ENCODE data around the gene NSRP1. TPM values are rescaled to one million over a fixed set of nuclear protein-coding genes. Genes with fewer than 3 reads are reported as not detected.

Gene NSRP1
- total and polyA plus RNA-seq, 10 of the 15 experiments (the other 5 are each of a cell fraction or from before 2014, with no cell fraction given): 12.5 to 69.7 (median 37.8) TPM

- no peak for TF ChIP-seq E2F4 (IDR thresholded peaks at IDR 0.05; ENCODE audit: low read depth, low read length)
These were observed 49.3 kb downstream of the NSRP1 start (continued) for GRCh38 chr17:30165960-30166359.

- peaks cover 33% of the 10 kb centered on the region for H3K4me1 ChIP-seq (ENCODE audit: control insufficient read depth, insufficient read depth, low read length)
- ChIA-PET SMC1A (ENCODE audit: uncharacterized antibody, unreplicated experiment) (interaction anchor here (1.3 to 2.2 kb wide), 3 partner anchors 9 to 66 kb away, joined by 3 to 6 read pairs (median 4); no protein-coding TSS in a partner anchor), POLR2A (interaction anchor here (0.6 kb wide), 1 partner anchor 65 kb away, joined by 3 read pairs; no protein-coding TSS in a partner anchor), CTCF (no interaction called here), RAD21 (ENCODE audit: unreplicated experiment) (interaction anchor here (1.2 to 2.1 kb wide), 3 partner anchors 45 to 239 kb away, joined by 3 to 5 read pairs (median 4); no protein-coding TSS in a partner anchor)
- H3K4me3 ChIP-seq: no peak overlapping the region
- no peak for ATAC-seq
- H3K27ac ChIP-seq (ENCODE audit: control insufficient read depth, insufficient read depth): no peak overlapping the region
- H3K27me3 ChIP-seq (replicated peaks in 1 of 2; ENCODE audit: control insufficient read depth in 2 of 2, insufficient read depth in 2 of 2, low read length in 1 of 2): no peaks in the 10 kb centered on the region
- no peaks in the 10 kb centered on the region for H3K9me3 ChIP-seq (replicated peaks; ENCODE audit: control insufficient read depth, insufficient read depth, low read length)
- peaks cover 3% of the 10 kb centered on the region for H3K79me2 ChIP-seq (ENCODE audit: control insufficient read depth, insufficient read depth, low read length)
- intact Hi-C loops (cut with micrococcal nuclease; ENCODE audit: unreplicated experiment): loop anchor here (5.0 to 10.0 kb wide), 2 partner anchors 48 to 434 kb away; no protein-coding TSS in a partner anchor
- no TSS peak for BruUV-seq (replicated peaks)
- TF ChIP-seq CTCF (IDR thresholded peaks at IDR 0.05 in 2 of 3, conservative IDR thresholded peaks at IDR 0.05 in 1 of 3; ENCODE audit: control insufficient read depth in 2 of 3, extremely low read depth in 1 of 3, insufficient read depth in 1 of 3, low read depth in 3 of 3, low read length in 3 of 3) (no peak), RAD51 (IDR thresholded peaks at IDR 0.05) (no peak), MXI1 (IDR thresholded peaks at IDR 0.05; ENCODE audit: low read depth, low read length) (no peak), FOXM1 (IDR thresholded peaks at IDR 0.05; ENCODE audit: low read depth, low read length) (no peak), ZNF384 (IDR thresholded peaks at IDR 0.05; ENCODE audit: borderline replicate concordance, low read depth, low read length) (no peak), RFX5 (IDR thresholded peaks at IDR 0.05; ENCODE audit: low read depth, low read length) (no peak), CHD2 (IDR thresholded peaks at IDR 0.05; ENCODE audit: borderline replicate concordance, low read depth, low read length) (no peak), SMC3 (IDR thresholded peaks at IDR 0.05; ENCODE audit: borderline replicate concordance, low read length) (no peak), ZNF274 (IDR thresholded peaks at IDR 0.05; ENCODE audit: insufficient read depth, insufficient read length) (no peak)
- FAIRE-seq: no peak
- H4K20me1 ChIP-seq (ENCODE audit: control insufficient read depth, insufficient read depth): no peaks in the 10 kb centered on the region
- H2AFZ ChIP-seq (ENCODE audit: control insufficient read depth, low read depth, low read length): no peak overlapping the region
- DNase-seq (ENCODE audit: low read depth, low spot score): no peak
- H3K4me2 ChIP-seq (ENCODE audit: control insufficient read depth, insufficient read depth): no peak overlapping the region
- H3K36me3 ChIP-seq (ENCODE audit: control insufficient read depth in 2 of 2, insufficient read depth in 2 of 2, low read length in 1 of 2): peaks cover 0 to 14% of the 10 kb centered on the region in 2 experiments; a peak in 1 of 4 replicates
- no peak overlapping the region for H3K9ac ChIP-seq (ENCODE audit: control insufficient read depth, insufficient read depth, low read length)
- in situ Hi-C loops (cut with MboI): no loop called here
These were observed 53.9 kb downstream of the NSRP1 start for GRCh38 chr17:30170415-30170987.
